IPS DF 6.9 (cell line): ENCODE measurements around the gene CD101.

ENCODE experiments used
- DNase-seq: peaks from one replicate; pipeline ENCODE4 v3.0.0-alpha.2; 2013; ENCODE audit warnings: low read depth, low spot score
- H3K27ac ChIP-seq: one replicate; pipeline ENCODE4 v1.5.1; 2013; ENCODE audit warnings: low read length, control low read depth
- H3K27me3 ChIP-seq: 2 replicates; pipeline ENCODE4 v1.6.1; 2013; ENCODE audit warnings: mild to moderate bottlenecking, low read length; ENCODE audit not compliant: control insufficient read depth, insufficient read depth
- H3K36me3 ChIP-seq: 2 replicates; pipeline ENCODE4 v1.6.1; 2013; ENCODE audit warnings: low read length; ENCODE audit not compliant: control insufficient read depth, insufficient read depth
- H3K4me1 ChIP-seq: 2 replicates; pipeline ENCODE4 v1.6.1; 2013; ENCODE audit warnings: low read length; ENCODE audit not compliant: control insufficient read depth, insufficient read depth
- H3K4me3 ChIP-seq: 2 replicates; pipeline ENCODE4 v1.5.1; 2013; ENCODE audit warnings: mild to moderate bottlenecking, low read length
- H3K9me3 ChIP-seq: 2 replicates; pipeline ENCODE4 v1.6.1; 2013; ENCODE audit warnings: low read length, inconsistent platforms; ENCODE audit not compliant: control insufficient read depth, insufficient read depth
- WGBS: extraction: QIAGEN DNeasy Blood & Tissue Kit; methylation state at CpG from one replicate; pipeline ENCODE4 v1.1.7; 2013; ENCODE audit warnings: mixed read lengths, missing lambda C conversion rate; ENCODE audit not compliant: insufficient read length, insufficient coverage; 5-methylcytosine and 5-hydroxymethylcytosine counted together

CD101 gene

GRCh38 chr1:117032266-117032665, 30.7 kb downstream of the CD101 start:
- Histone ChIP-seq H3K9me3 (no peaks in the 10 kb centered on the region), H3K27me3 (no peaks in the 10 kb centered on the region), H3K27ac (no peak overlapping the region), H3K4me3 (no peak overlapping the region), H3K36me3 (no peaks in the 10 kb centered on the region), H3K4me1 (no peaks in the 10 kb centered on the region)
- no peak for DNase-seq
- no CpG with 5 or more reads among the region's 3 CpGs for WGBS

DNA sequence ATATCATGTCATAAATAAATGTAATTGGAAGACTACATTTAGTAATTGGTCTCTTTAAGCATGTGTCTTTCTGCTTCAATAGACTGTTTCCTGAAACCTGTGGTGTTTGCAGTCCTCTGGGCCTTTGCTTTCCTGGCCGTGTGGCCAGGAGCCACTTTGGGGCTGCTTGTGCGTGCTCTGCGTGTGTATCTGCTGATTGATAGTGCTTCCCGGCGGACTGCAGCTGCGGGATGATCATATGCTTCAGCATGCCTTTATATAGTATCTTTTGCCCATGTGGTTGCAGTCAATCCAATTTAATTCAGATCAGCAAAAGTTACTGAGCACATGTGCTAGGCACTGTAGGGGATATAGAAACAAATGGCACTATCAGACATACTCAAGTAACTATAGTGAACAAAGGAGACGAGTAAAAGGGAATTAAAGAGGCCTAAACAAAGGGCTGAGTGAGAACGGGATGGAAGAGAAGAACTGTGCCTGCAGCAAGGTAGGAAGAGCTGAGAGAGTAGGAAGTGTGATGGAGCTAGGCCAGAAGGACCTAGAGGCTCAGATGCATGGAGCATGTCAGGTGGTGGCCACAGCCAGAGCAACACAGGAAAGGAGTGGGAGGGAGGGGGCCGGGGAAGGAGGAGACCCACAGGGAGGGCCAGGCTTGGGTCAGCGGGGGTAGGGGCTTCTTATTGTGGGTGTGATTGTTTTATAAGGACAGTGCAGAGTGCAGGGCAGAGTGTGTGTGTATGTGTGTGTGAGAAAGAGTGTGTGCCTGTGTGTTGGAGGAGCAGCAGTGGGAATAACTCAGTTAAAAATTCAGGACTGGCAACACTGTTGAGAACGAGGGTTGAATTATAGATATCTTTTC, 31.4 kb downstream of the CD101 start:
- DNase-seq, result no peak
- Histone ChIP-seq H3K4me3 (no peak overlapping the region), H3K36me3 (no peaks in the 10 kb centered on the region), H3K27ac (no peak overlapping the region), H3K9me3 (no peaks in the 10 kb centered on the region), H3K4me1 (no peaks in the 10 kb centered on the region), H3K27me3 (no peaks in the 10 kb centered on the region)
- WGBS, result no CpG with 5 or more reads among the region's 11 CpGs

DNA sequence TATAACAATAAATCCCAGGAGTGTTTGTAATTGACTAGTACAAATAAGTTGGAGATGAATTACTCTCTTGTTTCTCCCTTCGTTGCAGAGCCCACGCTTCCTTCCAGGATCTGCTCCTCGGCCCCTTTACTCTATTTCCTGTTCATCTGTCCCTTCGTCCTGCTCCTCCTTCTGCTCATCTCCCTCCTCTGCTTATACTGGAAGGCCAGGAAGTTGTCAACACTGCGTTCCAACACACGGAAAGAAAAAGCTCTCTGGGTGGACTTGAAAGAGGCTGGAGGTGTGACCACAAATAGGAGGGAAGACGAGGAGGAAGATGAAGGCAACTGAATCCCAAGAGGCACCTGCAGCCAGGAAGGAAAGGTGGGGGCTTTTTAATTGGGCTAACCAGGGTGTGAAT, 32.2 kb downstream of the CD101 start:
- H3K27ac ChIP-seq, result no peak overlapping the region
- whole genome bisulfite sequencing, result no CpG with 5 or more reads among the region's 7 CpGs
- H3K4me1 ChIP-seq, result no peaks in the 10 kb centered on the region; the same call in 1 of the 2 replicates
- H3K4me3 ChIP-seq, result no peak overlapping the region
- H3K36me3 ChIP-seq, result no peaks in the 10 kb centered on the region
- no peaks in the 10 kb centered on the region for H3K9me3 ChIP-seq
- H3K27me3 ChIP-seq, result no peaks in the 10 kb centered on the region
- no peak for DNase-seq

DNA sequence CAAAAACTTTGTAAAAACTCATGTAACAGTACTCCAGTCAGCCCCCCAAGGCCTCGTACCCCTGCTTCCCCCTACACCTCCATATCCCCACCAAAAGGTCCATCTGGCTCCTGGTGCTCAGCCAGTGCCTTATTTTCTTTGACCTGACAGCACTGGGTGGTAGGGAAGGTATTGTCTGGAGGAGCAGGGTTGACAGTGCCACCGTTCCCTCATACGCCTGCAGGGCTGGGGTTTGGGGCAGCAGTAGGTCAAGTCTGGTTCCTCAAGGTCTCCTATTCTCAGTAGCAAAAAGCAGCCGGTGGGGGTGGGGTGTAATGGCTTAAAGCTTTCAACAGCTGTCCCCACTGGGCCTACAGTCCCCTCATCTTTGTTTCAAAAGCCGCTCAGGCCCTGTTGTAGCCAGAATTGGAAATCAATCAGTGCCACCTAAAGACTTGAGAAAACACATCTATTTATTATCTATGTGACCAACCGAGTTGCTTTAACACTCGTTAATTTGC, 33.3 kb downstream of the CD101 start:
- Histone ChIP-seq H3K27ac (no peak overlapping the region), H3K9me3 (no peaks in the 10 kb centered on the region), H3K4me3 (no peak overlapping the region), H3K4me1 (no peaks in the 10 kb centered on the region; the same call in 1 of the 2 replicates), H3K27me3 (no peaks in the 10 kb centered on the region), H3K36me3 (no peaks in the 10 kb centered on the region)
- DNase-seq, result no peak
- no CpG with 5 or more reads among the region's 7 CpGs for WGBS

- no CpG with 5 or more reads among the region's 6 CpGs for WGBS
- no peak for DNase-seq
Observed at GRCh38 chr1:117036018-117036461, 34.5 kb downstream of the CD101 start.

DNA sequence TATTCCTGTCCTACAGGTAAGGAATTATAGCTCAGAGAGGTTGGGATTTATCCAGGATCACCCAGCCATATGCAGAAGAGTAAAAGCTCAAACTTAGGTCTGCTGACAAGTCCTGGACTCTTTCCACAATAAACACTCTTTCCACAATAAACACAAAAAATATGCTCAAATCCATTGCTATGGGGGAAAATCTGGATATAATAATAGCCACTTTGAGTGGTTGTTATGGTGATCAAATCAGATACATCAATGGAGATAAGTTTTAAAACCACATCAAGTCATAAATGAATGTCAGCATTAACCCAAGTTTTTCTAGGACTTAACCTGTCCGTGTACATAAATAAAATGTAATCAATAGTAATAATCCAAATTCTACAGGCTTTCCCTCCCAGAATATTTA, 36.2 kb downstream of the CD101 start:
- H3K27me3 ChIP-seq, result no peaks in the 10 kb centered on the region

More at GRCh38 chr1:117036018-117036461, 34.5 kb downstream of the CD101 start:
- no peaks in the 10 kb centered on the region for H3K9me3 ChIP-seq
- no peaks in the 10 kb centered on the region for H3K36me3 ChIP-seq
- H3K4me3 ChIP-seq, result no peak overlapping the region
- no peak overlapping the region for H3K27ac ChIP-seq
- H3K4me1 ChIP-seq, result no peaks in the 10 kb centered on the region; the same call in 1 of the 2 replicates
- no peaks in the 10 kb centered on the region for H3K27me3 ChIP-seq

DNA sequence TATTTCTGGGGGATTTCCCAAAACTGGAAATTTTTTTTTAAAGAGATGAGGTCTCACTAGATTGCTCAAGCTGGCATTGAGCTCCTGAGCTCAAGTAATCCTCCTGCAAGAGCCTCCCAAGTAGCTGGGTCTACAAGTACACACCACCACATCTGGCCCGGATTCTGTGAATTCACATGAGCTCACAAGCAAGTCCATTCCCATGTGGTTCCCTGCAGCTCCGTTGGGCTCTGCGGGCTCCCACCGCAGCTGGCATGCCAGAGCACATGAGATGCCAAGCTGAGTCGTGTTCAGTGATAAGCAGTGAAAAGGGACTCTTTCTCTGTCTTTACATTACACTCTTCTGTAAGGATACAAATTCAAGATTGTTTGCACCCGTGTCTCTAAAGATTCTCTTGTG, 36.7 kb downstream of the CD101 start:
- Histone ChIP-seq H3K9me3 (no peaks in the 10 kb centered on the region), H3K4me3 (no peak overlapping the region), H3K27me3 (no peaks in the 10 kb centered on the region), H3K4me1 (no peaks in the 10 kb centered on the region; the same call in 1 of the 2 replicates), H3K36me3 (no peaks in the 10 kb centered on the region), H3K27ac (no peak overlapping the region)
- no peak for DNase-seq
- no CpG with 5 or more reads among the region's 6 CpGs for WGBS

More for the DNA sequence above, 36.2 kb downstream of the CD101 start:
- Histone ChIP-seq H3K9me3 (no peaks in the 10 kb centered on the region), H3K4me1 (no peaks in the 10 kb centered on the region; the same call in 1 of the 2 replicates), H3K27ac (no peak overlapping the region), H3K4me3 (no peak overlapping the region), H3K36me3 (no peaks in the 10 kb centered on the region)
- WGBS, result no CpG with 5 or more reads among the region's 1 CpG
- DNase-seq, result no peak

DNA sequence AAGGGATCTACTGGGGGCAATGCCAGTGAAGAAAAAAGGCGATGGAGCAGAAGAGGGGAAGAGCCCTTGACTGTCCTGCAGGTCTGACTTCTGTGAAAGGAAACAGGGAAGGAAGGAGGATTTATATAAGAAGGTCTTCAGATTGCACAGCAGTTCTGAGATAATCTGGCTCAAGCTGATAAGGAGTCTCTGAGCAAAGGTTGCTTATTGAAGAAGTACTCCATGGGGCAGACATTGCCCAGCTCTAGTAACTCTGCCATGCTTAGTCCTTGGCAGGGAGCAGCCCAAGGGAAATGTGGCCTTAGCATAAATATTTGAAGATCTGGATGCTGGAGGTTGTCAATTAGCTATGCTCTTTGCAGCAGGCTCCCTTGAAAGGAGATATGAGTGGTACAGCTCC, 42.7 kb downstream of the CD101 start:
- no peak for DNase-seq
- no peaks in the 10 kb centered on the region for H3K4me1 ChIP-seq
- no peaks in the 10 kb centered on the region for H3K9me3 ChIP-seq
- H3K4me3 ChIP-seq, result no peak overlapping the region
- no peak overlapping the region for H3K27ac ChIP-seq
- H3K27me3 ChIP-seq, result no peaks in the 10 kb centered on the region
- WGBS, result no CpG with 5 or more reads among the region's 1 CpG
- no peaks in the 10 kb centered on the region for H3K36me3 ChIP-seq

GRCh38 chr1:117045644-117046043, 44.1 kb downstream of the CD101 start:
- no peaks in the 10 kb centered on the region for H3K36me3 ChIP-seq
- no peak overlapping the region for H3K4me3 ChIP-seq
- WGBS, result no CpG with 5 or more reads among the region's 2 CpGs
- H3K9me3 ChIP-seq, result no peaks in the 10 kb centered on the region
- no peak overlapping the region for H3K27ac ChIP-seq
- H3K27me3 ChIP-seq, result no peaks in the 10 kb centered on the region
- DNase-seq, result no peak
- H3K4me1 ChIP-seq, result no peaks in the 10 kb centered on the region

DNA sequence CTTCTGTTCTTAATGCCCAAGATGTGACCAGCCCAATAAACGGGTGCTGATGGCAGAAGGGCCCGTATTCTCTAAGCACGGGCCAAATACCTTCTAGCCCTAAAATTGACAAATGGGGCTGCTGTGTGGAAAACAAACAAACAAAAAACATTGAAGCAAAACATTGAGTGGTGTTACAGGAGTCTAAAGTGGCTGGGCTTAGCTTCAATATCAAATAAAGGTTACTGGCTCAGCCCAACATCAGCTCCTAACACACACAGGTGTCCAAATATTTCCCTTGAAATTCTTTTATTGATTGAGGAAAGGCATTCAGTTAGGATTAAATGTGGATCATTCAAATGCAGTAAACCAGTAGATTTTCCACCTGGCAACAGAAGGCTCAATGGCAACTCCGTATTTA, 45.2 kb downstream of the CD101 start:
- no peak for DNase-seq
- H3K36me3 ChIP-seq, result no peaks in the 10 kb centered on the region
- H3K27ac ChIP-seq, result no peak overlapping the region
- no peaks in the 10 kb centered on the region for H3K4me1 ChIP-seq
- H3K27me3 ChIP-seq, result no peaks in the 10 kb centered on the region
- no CpG with 5 or more reads among the region's 4 CpGs for WGBS
- H3K9me3 ChIP-seq, result no peaks in the 10 kb centered on the region
- no peak overlapping the region for H3K4me3 ChIP-seq
